ENCODE data around the gene TOX4.
A peak's percentile ranks its signal among the peaks of the same experiment; 100 is the strongest.

The TOX4 gene

GRCh38 chr14:21525962-21526671 lies 49.1 kb downstream of the TOX4 start, which contains the start of gene SALL2:
TSS of gene SALL2 (minus strand) at chr14:21526346. CDS start at chr14:21526127, 219 bp downstream.
- no peaks in the 10 kb centered on the region for H3F3A ChIP-seq (ENCODE audit: insufficient read depth, low read length)
- no peak within 1 kb of the TSS for H2AFZ ChIP-seq (ENCODE audit: low read length)
- H3K4me1 ChIP-seq (ENCODE audit: insufficient read depth, low read length, severe bottlenecking), result peaks cover 17% of the 10 kb centered on the region
- H3K79me2 ChIP-seq (ENCODE audit: insufficient read depth, low read length), result no peaks in the 10 kb centered on the region
- TF ChIP-seq EZH2 (IDR thresholded peaks at IDR 0.05; ENCODE audit: borderline replicate concordance, low read length) (no peak), CTCF (IDR thresholded peaks at IDR 0.05; ENCODE audit: low read length) (no peak)
- no peak within 1 kb of the TSS for H3K27ac ChIP-seq (ENCODE audit: low read depth, low read length, poor library complexity, severe bottlenecking)
- peak within 1 kb of the TSS; percentile 11; the same call in 1 of the 2 replicates for H3K9ac ChIP-seq (ENCODE audit: low read length)
- H3K27me3 ChIP-seq (ENCODE audit: insufficient read depth, low read length), result no peaks in the 10 kb centered on the region; the same call in 1 of the 2 replicates
- H3K9me2 ChIP-seq (ENCODE audit: low read depth, low read length), result no peaks in the 10 kb centered on the region
- no peaks in the 10 kb centered on the region for H3K9me3 ChIP-seq (ENCODE audit: low read length)
- H4K20me1 ChIP-seq (ENCODE audit: insufficient read depth, low read length), result no peaks in the 10 kb centered on the region
- H3K36me3 ChIP-seq (ENCODE audit: insufficient read depth, low read length), result no peaks in the 10 kb centered on the region
- H3K4me2 ChIP-seq (ENCODE audit: low read length), result peak within 1 kb of the TSS; percentile 53
- peak within 1 kb of the TSS; percentile 56 for H3K4me3 ChIP-seq (ENCODE audit: low read depth, low read length, poor library complexity, severe bottlenecking)

GRCh38 chr14:21526672-21527317 lies 49.8 kb downstream of the TOX4 start:
- TF ChIP-seq CTCF (IDR thresholded peaks at IDR 0.05; ENCODE audit: low read length) (no peak), EZH2 (IDR thresholded peaks at IDR 0.05; ENCODE audit: borderline replicate concordance, low read length) (no peak)
- Histone ChIP-seq H2AFZ (ENCODE audit: low read length) (no peak overlapping the region), H3K27me3 (ENCODE audit: insufficient read depth, low read length) (no peaks in the 10 kb centered on the region; the same call in 1 of the 2 replicates), H3K36me3 (ENCODE audit: insufficient read depth, low read length) (no peaks in the 10 kb centered on the region), H3K9me3 (ENCODE audit: low read length) (no peaks in the 10 kb centered on the region), H3K27ac (ENCODE audit: low read depth, low read length, poor library complexity, severe bottlenecking) (no peak overlapping the region), H3K4me2 (ENCODE audit: low read length) (peak overlapping the region; percentile 53), H3F3A (ENCODE audit: insufficient read depth, low read length) (no peaks in the 10 kb centered on the region), H3K79me2 (ENCODE audit: insufficient read depth, low read length) (no peaks in the 10 kb centered on the region), H3K9ac (ENCODE audit: low read length) (peak overlapping the region; percentile 11; the same call in 1 of the 2 replicates), H3K4me1 (ENCODE audit: insufficient read depth, low read length, severe bottlenecking) (peaks cover 17% of the 10 kb centered on the region), H3K4me3 (ENCODE audit: low read depth, low read length, poor library complexity, severe bottlenecking) (peak overlapping the region; percentile 56), H4K20me1 (ENCODE audit: insufficient read depth, low read length) (no peaks in the 10 kb centered on the region), H3K9me2 (ENCODE audit: low read depth, low read length) (no peaks in the 10 kb centered on the region)

- Histone ChIP-seq H3K36me3 (ENCODE audit: insufficient read depth, low read length) (no peaks in the 10 kb centered on the region), H2AFZ (ENCODE audit: low read length) (no peak overlapping the region), H3K4me2 (ENCODE audit: low read length) (no peak overlapping the region), H3K4me1 (ENCODE audit: insufficient read depth, low read length, severe bottlenecking) (peaks cover 17% of the 10 kb centered on the region), H3F3A (ENCODE audit: insufficient read depth, low read length) (no peaks in the 10 kb centered on the region), H3K27ac (ENCODE audit: low read depth, low read length, poor library complexity, severe bottlenecking) (no peak overlapping the region), H3K9ac (ENCODE audit: low read length) (no peak overlapping the region), H4K20me1 (ENCODE audit: insufficient read depth, low read length) (no peaks in the 10 kb centered on the region), H3K27me3 (ENCODE audit: insufficient read depth, low read length) (no peaks in the 10 kb centered on the region; the same call in 1 of the 2 replicates), H3K9me3 (ENCODE audit: low read length) (no peaks in the 10 kb centered on the region), H3K79me2 (ENCODE audit: insufficient read depth, low read length) (no peaks in the 10 kb centered on the region), H3K4me3 (ENCODE audit: low read depth, low read length, poor library complexity, severe bottlenecking) (no peak overlapping the region), H3K9me2 (ENCODE audit: low read depth, low read length) (no peaks in the 10 kb centered on the region)
- TF ChIP-seq EZH2 (IDR thresholded peaks at IDR 0.05; ENCODE audit: borderline replicate concordance, low read length) (no peak), CTCF (IDR thresholded peaks at IDR 0.05; ENCODE audit: low read length) (no peak)
Measured at GRCh38 chr14:21527318-21527679, 50.3 kb downstream of the TOX4 start.

Data from OCI-LY1 (cell line).